ENCODE data around the gene TRIM14. TPM values are rescaled to one million over a fixed set of nuclear protein-coding genes. Genes with fewer than 3 reads are reported as not detected.

Gene TRIM14
- polyA plus RNA-seq, 2 of the 4 experiments (the other 2 are of a cell fraction): 8.8 to 9.2 TPM

DNA sequence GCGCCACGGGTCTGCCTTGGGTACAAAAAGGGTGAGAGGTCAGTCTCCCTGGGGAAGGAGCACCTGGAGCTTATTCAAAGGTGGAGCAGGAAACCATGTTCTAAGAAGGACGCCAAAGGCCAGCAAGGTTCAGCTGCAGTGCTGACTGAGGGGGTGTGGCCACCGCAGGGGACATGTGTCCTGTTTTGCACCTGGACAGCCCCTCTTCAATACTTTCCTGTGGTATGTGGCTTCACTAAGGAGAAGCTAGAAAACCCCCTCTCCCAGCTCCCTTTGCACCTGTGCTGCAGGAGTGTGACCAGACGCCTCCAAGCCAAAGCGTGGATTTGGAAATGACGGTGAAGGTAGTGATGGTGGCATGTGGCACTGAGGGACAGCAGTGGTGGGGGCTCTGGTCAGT, 23.6 kb downstream of the TRIM14 start:
- Histone ChIP-seq H3K27ac (no peak overlapping the region), H3K4me3 (no peak overlapping the region), H3K4me2 (no peak overlapping the region), H3K9me3 (no peaks in the 10 kb centered on the region), H3K4me1 (no peaks in the 10 kb centered on the region)
- no peak for FAIRE-seq
- CTCF ChIA-PET: interaction anchor here (1.1 to 2.7 kb wide), 5 partner anchors 9 to 220 kb away, joined by 3 to 8 read pairs (median 4); no protein-coding TSS in a partner anchor
- 93% methylated on average over 5 of the region's 7 CpGs for WGBS (ENCODE audit: missing lambda C conversion rate)
- POLR2A ChIA-PET: no interaction called here
- DNase-seq (ENCODE audit: low read depth in 1 of 2, low spot score in 1 of 2): no peak
- ATAC-seq: no peak
- TF ChIP-seq KDM1A (IDR thresholded peaks at IDR 0.05; ENCODE audit: low read depth): no peak
- TF ChIP-seq CHD4 (IDR thresholded peaks at IDR 0.05; ENCODE audit: borderline replicate concordance): no peak
- no peak for TF ChIP-seq FOSB (CRISPR knock-in tag; IDR thresholded peaks at IDR 0.05)
- TF ChIP-seq MAX (IDR thresholded peaks at IDR 0.05): no peak
- no peak for TF ChIP-seq ZSCAN20 (CRISPR knock-in tag; IDR thresholded peaks at IDR 0.05)
- no peak for TF ChIP-seq ESRRA (IDR thresholded peaks at IDR 0.05; ENCODE audit: borderline replicate concordance, low read length)
- TF ChIP-seq KDM5A (IDR thresholded peaks at IDR 0.05): no peak
- TF ChIP-seq BHLHE40 (IDR thresholded peaks at IDR 0.05; ENCODE audit: low read depth, low read length): no peak
- TF ChIP-seq BCL3 (IDR thresholded peaks at IDR 0.05): no peak

DNA sequence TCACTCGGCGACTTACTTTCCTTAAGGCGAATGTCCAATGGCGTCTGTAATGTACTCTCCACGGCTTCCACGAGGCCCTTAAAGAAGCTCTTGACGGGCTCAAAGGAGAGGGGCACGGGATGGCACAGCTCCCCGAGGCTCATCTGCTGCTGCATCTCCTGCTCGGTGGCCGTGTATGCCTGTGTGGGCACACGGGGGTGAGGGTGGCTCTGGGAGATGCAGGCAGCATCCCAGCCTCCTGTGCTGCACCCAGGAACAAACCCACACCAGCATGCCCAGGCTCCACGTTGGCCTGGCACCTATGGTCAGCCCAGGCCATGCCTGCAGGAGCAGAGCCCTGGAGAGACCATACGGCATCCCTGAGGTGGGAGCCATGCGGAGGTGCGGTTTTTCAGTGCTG, 24.2 kb downstream of the TRIM14 start:
- Histone ChIP-seq H3K4me3 (no peak overlapping the region), H3K9me3 (no peaks in the 10 kb centered on the region), H3K4me2 (no peak overlapping the region), H3K27ac (no peak overlapping the region), H3K4me1 (no peaks in the 10 kb centered on the region)
- DNase-seq (ENCODE audit: low read depth in 1 of 2, low spot score in 1 of 2): no peak
- ATAC-seq: no peak; a peak in 1 of 6 replicates
- WGBS (ENCODE audit: missing lambda C conversion rate): 86% methylated on average over 15 of the region's 16 CpGs
- FAIRE-seq: no peak
- CTCF ChIA-PET: interaction anchor here (1.4 to 2.7 kb wide), 4 partner anchors 9 to 30 kb away, joined by 3 to 8 read pairs (median 6); no protein-coding TSS in a partner anchor
- POLR2A ChIA-PET: no interaction called here
- TF ChIP-seq MYC (IDR thresholded peaks at IDR 0.05; ENCODE audit: borderline replicate concordance, low read length): no peak
- TF ChIP-seq HOXA7 (CRISPR knock-in tag; IDR thresholded peaks at IDR 0.05): no peak
- TF ChIP-seq CEBPB (IDR thresholded peaks at IDR 0.05): no peak
- TF ChIP-seq, protein P1, sequence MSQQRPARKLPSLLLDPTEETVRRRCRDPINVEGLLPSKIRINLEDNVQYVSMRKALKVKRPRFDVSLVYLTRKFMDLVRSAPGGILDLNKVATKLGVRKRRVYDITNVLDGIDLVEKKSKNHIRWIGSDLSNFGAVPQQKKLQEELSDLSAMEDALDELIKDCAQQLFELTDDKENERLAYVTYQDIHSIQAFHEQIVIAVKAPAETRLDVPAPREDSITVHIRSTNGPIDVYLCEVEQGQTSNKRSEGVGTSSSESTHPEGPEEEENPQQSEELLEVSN (IDR thresholded peaks at IDR 0.05; ENCODE audit: borderline replicate concordance, low read depth): no peak
- TF ChIP-seq HOXB13 (CRISPR knock-in tag; IDR thresholded peaks at IDR 0.05; ENCODE audit: low read depth): no peak
- no peak for TF ChIP-seq RCOR1 (IDR thresholded peaks at IDR 0.05; ENCODE audit: low read depth, low read length)
- no peak for TF ChIP-seq GATA3 (IDR thresholded peaks at IDR 0.05; ENCODE audit: borderline replicate concordance)
- no peak for TF ChIP-seq CTCF (IDR thresholded peaks at IDR 0.05)
- TF ChIP-seq, protein P2, sequence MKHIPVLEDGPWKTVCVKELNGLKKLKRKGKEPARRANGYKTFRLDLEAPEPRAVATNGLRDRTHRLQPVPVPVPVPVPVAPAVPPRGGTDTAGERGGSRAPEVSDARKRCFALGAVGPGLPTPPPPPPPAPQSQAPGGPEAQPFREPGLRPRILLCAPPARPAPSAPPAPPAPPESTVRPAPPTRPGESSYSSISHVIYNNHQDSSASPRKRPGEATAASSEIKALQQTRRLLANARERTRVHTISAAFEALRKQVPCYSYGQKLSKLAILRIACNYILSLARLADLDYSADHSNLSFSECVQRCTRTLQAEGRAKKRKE (CRISPR knock-in tag; IDR thresholded peaks at IDR 0.05; ENCODE audit: low read depth): no peak
- TF ChIP-seq ZC3H11A (IDR thresholded peaks at IDR 0.05): no peak
- TF ChIP-seq EP300 (IDR thresholded peaks at IDR 0.05): no peak
- TF ChIP-seq HDAC2 (IDR thresholded peaks at IDR 0.05): no peak
- no peak for TF ChIP-seq RARB (CRISPR knock-in tag; IDR thresholded peaks at IDR 0.05)
- no peak for TF ChIP-seq EHMT2 (IDR thresholded peaks at IDR 0.05; ENCODE audit: low read depth)
- no peak for TF ChIP-seq ZNF302 (CRISPR knock-in tag; IDR thresholded peaks at IDR 0.05)
- TF ChIP-seq TP53 (CRISPR knock-in tag; IDR thresholded peaks at IDR 0.05): no peak
- TF ChIP-seq HMGXB4 (CRISPR knock-in tag; IDR thresholded peaks at IDR 0.05; ENCODE audit: borderline replicate concordance): no peak
- no peak for TF ChIP-seq KDM5A (IDR thresholded peaks at IDR 0.05)
- TF ChIP-seq ZFP36 (IDR thresholded peaks at IDR 0.05; ENCODE audit: borderline replicate concordance, partially characterized antibody): no peak
